Measurements from ENCODE around the gene LRRC71. TPM values are rescaled to one million over a fixed set of nuclear protein-coding genes. Genes with fewer than 3 reads are reported as not detected.

The LRRC71 gene
- total and polyA plus RNA-seq, 2 of the 4 experiments (the other 2 are of a cell fraction) = 0.50 TPM; not detected in 1

DNA sequence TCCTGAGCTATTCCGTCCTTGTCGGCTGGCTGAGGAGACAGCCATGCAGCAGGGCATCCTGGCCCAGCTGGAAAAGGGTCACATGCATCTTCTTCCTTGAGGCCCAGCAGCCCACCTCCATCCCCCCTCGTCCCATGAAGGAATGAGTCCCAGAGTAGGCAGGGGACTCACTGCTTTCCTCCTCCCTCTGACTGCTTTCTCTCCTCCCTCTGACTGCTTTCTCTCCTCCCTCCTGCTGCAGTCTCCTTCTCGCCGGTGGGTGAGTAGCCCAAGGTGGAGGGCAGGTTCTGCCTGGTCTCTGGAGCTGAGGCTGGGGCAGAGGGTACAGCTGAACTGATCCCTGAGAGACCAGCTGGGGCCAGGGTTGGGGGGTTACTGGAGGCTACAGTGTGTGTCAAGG, 46.3 kb upstream of the LRRC71 start:
- no peak overlapping the region for H3K18ac ChIP-seq (ENCODE audit: low read depth, low read length)
- no peak overlapping the region for H3K27ac ChIP-seq (ENCODE audit: insufficient read depth, low read length)
- peaks cover 6% of the 10 kb centered on the region; the same call in 1 of the 2 replicates for H4K20me1 ChIP-seq (ENCODE audit: insufficient read depth, low read length)
- no peak overlapping the region for H3K14ac ChIP-seq (replicated peaks; ENCODE audit: low read depth, low read length)
- no peak overlapping the region for H3K4me3 ChIP-seq (ENCODE audit: insufficient read depth, low read depth, low read length)
- peaks cover 49% of the 10 kb centered on the region for H3K27me3 ChIP-seq (ENCODE audit: control insufficient read depth, insufficient read depth, low read length)
- H2BK20ac ChIP-seq (ENCODE audit: low read depth, low read length) = no peak overlapping the region
- 83% methylated on average over 2 of the region's 5 CpGs; no CpG with 5 or more reads in 1 of the 2 experiments for WGBS, 2 experiments (ENCODE audit: extremely low coverage in 2 of 2, insufficient read length in 1 of 2)
- H4K91ac ChIP-seq (ENCODE audit: insufficient read depth, low read depth, low read length) = no peak overlapping the region
- H2AK5ac ChIP-seq (ENCODE audit: low read depth, low read length) = no peak overlapping the region
- H3K4me2 ChIP-seq (ENCODE audit: low read depth, low read length) = no peak overlapping the region
- no peaks in the 10 kb centered on the region for H3K9me3 ChIP-seq (ENCODE audit: control insufficient read depth, insufficient read depth, low read length)
- no peak overlapping the region for H2BK120ac ChIP-seq (ENCODE audit: low read depth, low read length)
- no peak for TF ChIP-seq RAD21 (IDR thresholded peaks at IDR 0.05; ENCODE audit: low read length)
- ATAC-seq (ENCODE audit: low read depth) = no peak
- CTCF ChIA-PET = interaction anchor here (1.9 kb wide), 1 partner anchor 13 kb away, joined by 5 read pairs; the partner anchor contains the start of gene NTRK1
- H3K9ac ChIP-seq (ENCODE audit: low read depth, low read length) = no peak overlapping the region
- no peak overlapping the region for H2BK15ac ChIP-seq (ENCODE audit: low read depth, low read length)
- no peak overlapping the region for H4K5ac ChIP-seq (ENCODE audit: low read depth, low read length)
- H3K56ac ChIP-seq (ENCODE audit: extremely low read depth, insufficient read depth, low read length) = no peak overlapping the region
- H3K23ac ChIP-seq (ENCODE audit: low read depth, low read length) = no peak overlapping the region
- BruUV-seq (replicated peaks) = no TSS peak
- H3K4me1 ChIP-seq (ENCODE audit: control insufficient read depth, insufficient read depth, low read length) = peaks cover 6% of the 10 kb centered on the region
- H3K9me1 ChIP-seq (ENCODE audit: insufficient read depth, low read length) = peaks cover 3% of the 10 kb centered on the region; the same call in 1 of the 2 replicates
- in situ Hi-C loops (cut with MboI; ENCODE audit: low sequenced_read_pairs) (no loop called here), dilution Hi-C loops (cut with HindIII; ENCODE audit: low sequenced_read_pairs, unreplicated experiment) (no loop called here), intact Hi-C loops (cut with micrococcal nuclease) (no loop called here)
- no peak overlapping the region for H4K8ac ChIP-seq (ENCODE audit: low read depth in 2 of 2, low read length in 2 of 2)
- no peak for DNase-seq
- POLR2A ChIA-PET (ENCODE audit: unreplicated experiment) = no interaction called here
- no peaks in the 10 kb centered on the region for H3K36me3 ChIP-seq (ENCODE audit: control insufficient read depth, insufficient read depth, low read length)
- no peaks in the 10 kb centered on the region for H3K79me1 ChIP-seq (ENCODE audit: low read depth in 1 of 2, low read length in 2 of 2)
- no peak overlapping the region for H2AK9ac ChIP-seq (replicated peaks; ENCODE audit: low read depth, low read length, poor library complexity)
- no peak overlapping the region for H3K4ac ChIP-seq (ENCODE audit: low read depth, low read length)
- H2BK5ac ChIP-seq (ENCODE audit: low read depth, low read length, poor library complexity, severe bottlenecking) = no peak overlapping the region
- no peak overlapping the region for H2AFZ ChIP-seq (replicated peaks; ENCODE audit: low read length, poor library complexity)

Measured in IMR-90 (cell line).